ENCODE results near the gene TXLNA. TPM values are rescaled to one million over a fixed set of nuclear protein-coding genes. Genes with fewer than 3 reads are reported as not detected.
"Not testable (repeated sequence)": the region's sequence is repeated elsewhere in the genome, so short reads cannot be mapped to it uniquely, and the experiment has no call there.

TXLNA gene
- total and polyA plus RNA-seq, 2 experiments from 2014 or later: 15.2 to 52.1 TPM

DNA sequence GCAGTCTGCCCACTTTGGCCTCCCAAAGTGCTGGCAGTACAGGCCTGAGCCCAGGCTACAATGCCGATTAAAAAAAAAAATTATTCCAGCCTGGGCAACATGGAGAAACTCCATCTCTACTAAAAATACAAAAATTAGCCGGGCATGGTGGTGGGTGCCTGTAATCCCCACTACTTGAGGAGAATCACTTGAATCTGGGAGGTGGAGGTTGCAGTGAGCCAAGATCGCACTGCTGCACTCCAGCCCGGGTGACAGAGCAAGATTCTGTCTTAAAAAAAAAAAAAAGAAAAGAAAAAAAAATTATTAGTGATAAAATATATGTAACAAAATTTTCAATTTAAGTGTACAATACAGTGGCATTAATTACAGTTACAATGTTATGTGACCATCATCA is 36.2 kb upstream of the TXLNA start:
- not testable (repeated sequence) for H3K4me1 ChIP-seq (ENCODE audit: insufficient read depth); DNase-seq (ENCODE audit: low spot score); H3K4me3 Mint-ChIP-seq; H3K4me2 ChIP-seq; H2AFZ ChIP-seq; H3K4me1 Mint-ChIP-seq; H3K4me3 ChIP-seq; H3K27me3 Mint-ChIP-seq (ENCODE audit: insufficient read depth, low read depth, poor library complexity); H3F3A ChIP-seq (replicated peaks; ENCODE audit: low read depth); H3K27me3 ChIP-seq (ENCODE audit: insufficient read depth); ATAC-seq; H3K27ac Mint-ChIP-seq; H3K9me3 Mint-ChIP-seq; H3K9me2 ChIP-seq (ENCODE audit: insufficient read depth); H3K36me3 Mint-ChIP-seq (ENCODE audit: low read depth); H3K27ac ChIP-seq (ENCODE audit: low read depth); H3K36me3 ChIP-seq (ENCODE audit: insufficient read depth)
- peaks cover 69% of the 10 kb centered on the region for H4K20me1 ChIP-seq (replicated peaks; ENCODE audit: insufficient read depth)
- peaks cover 93% of the 10 kb centered on the region for H3K79me2 ChIP-seq (replicated peaks; ENCODE audit: insufficient read depth)

- no peaks in the 10 kb centered on the region for H3K4me1 ChIP-seq (ENCODE audit: insufficient read depth)
Observed at GRCh38 chr1:32144033-32144432, 35.4 kb upstream of the TXLNA start.

DNA sequence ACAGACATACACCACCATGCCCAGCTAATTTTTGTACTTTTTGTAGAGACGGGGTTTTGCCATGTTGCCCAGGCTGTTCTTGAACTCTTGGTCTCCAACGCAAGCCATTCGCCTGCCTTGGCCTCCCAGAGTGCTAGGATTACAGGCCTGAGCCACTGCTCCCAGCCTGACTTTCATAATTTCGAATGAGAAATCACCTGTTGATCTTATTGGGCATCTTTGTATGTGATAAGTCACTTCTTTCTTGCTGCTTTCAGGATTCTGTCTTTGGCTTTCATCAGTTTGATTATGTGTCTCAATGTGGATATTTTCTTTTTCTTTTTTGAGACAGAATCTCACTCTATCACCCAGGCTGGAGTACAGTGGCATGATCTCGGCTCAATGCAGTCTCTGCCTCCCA is 31.7 kb upstream of the TXLNA start:
- H3K79me2 ChIP-seq (replicated peaks; ENCODE audit: insufficient read depth): peaks cover 93% of the 10 kb centered on the region
- H3K4me3 ChIP-seq; H2AFZ ChIP-seq; H3K27me3 ChIP-seq (ENCODE audit: insufficient read depth); H3K36me3 ChIP-seq (ENCODE audit: insufficient read depth); ATAC-seq; H3K27ac Mint-ChIP-seq; H3K9me3 Mint-ChIP-seq; H3K4me1 Mint-ChIP-seq; H3F3A ChIP-seq (replicated peaks; ENCODE audit: low read depth); H3K4me1 ChIP-seq (ENCODE audit: insufficient read depth); DNase-seq (ENCODE audit: low spot score); H3K4me2 ChIP-seq; H3K9me2 ChIP-seq (ENCODE audit: insufficient read depth); H3K4me3 Mint-ChIP-seq; H3K27me3 Mint-ChIP-seq (ENCODE audit: insufficient read depth, low read depth, poor library complexity): not testable (repeated sequence)
- H4K20me1 ChIP-seq (replicated peaks; ENCODE audit: insufficient read depth): peaks cover 42% of the 10 kb centered on the region
- H3K36me3 Mint-ChIP-seq (ENCODE audit: low read depth): peaks cover 10% of the 10 kb centered on the region; the same call in 1 of the 3 replicates
- peak overlapping the region; percentile 26; the same call in 1 of the 2 replicates for H3K27ac ChIP-seq (ENCODE audit: low read depth)

More at GRCh38 chr1:32144033-32144432, 35.4 kb upstream of the TXLNA start:
- Mint-ChIP-seq H3K9me3 (no peaks in the 10 kb centered on the region), H3K4me1 (peaks cover 3% of the 10 kb centered on the region; the same call in 1 of the 3 replicates), H3K27me3 (ENCODE audit: insufficient read depth, low read depth, poor library complexity) (peaks cover 1% of the 10 kb centered on the region), H3K4me3 (no peak overlapping the region), H3K27ac (no peak overlapping the region), H3K36me3 (ENCODE audit: low read depth) (peaks cover 10% of the 10 kb centered on the region; the same call in 1 of the 3 replicates)
- ATAC-seq (no peak), DNase-seq (ENCODE audit: low spot score) (no peak)
- TF ChIP-seq EZH2 (IDR thresholded peaks at IDR 0.05; ENCODE audit: low read depth, unreplicated experiment) (no peak), ZNF114 (CRISPR knock-in tag; IDR thresholded peaks at IDR 0.05) (no peak), ETS1 (IDR thresholded peaks at IDR 0.05) (no peak)
- TF ChIP-seq, protein P1, sequence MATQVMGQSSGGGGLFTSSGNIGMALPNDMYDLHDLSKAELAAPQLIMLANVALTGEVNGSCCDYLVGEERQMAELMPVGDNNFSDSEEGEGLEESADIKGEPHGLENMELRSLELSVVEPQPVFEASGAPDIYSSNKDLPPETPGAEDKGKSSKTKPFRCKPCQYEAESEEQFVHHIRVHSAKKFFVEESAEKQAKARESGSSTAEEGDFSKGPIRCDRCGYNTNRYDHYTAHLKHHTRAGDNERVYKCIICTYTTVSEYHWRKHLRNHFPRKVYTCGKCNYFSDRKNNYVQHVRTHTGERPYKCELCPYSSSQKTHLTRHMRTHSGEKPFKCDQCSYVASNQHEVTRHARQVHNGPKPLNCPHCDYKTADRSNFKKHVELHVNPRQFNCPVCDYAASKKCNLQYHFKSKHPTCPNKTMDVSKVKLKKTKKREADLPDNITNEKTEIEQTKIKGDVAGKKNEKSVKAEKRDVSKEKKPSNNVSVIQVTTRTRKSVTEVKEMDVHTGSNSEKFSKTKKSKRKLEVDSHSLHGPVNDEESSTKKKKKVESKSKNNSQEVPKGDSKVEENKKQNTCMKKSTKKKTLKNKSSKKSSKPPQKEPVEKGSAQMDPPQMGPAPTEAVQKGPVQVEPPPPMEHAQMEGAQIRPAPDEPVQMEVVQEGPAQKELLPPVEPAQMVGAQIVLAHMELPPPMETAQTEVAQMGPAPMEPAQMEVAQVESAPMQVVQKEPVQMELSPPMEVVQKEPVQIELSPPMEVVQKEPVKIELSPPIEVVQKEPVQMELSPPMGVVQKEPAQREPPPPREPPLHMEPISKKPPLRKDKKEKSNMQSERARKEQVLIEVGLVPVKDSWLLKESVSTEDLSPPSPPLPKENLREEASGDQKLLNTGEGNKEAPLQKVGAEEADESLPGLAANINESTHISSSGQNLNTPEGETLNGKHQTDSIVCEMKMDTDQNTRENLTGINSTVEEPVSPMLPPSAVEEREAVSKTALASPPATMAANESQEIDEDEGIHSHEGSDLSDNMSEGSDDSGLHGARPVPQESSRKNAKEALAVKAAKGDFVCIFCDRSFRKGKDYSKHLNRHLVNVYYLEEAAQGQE (IDR thresholded peaks at IDR 0.05; ENCODE audit: unreplicated experiment): no peak
- Histone ChIP-seq H3K79me2 (replicated peaks; ENCODE audit: insufficient read depth) (peaks cover 93% of the 10 kb centered on the region), H3K4me2 (no peak overlapping the region), H3K27ac (ENCODE audit: low read depth) (no peak overlapping the region), H4K20me1 (replicated peaks; ENCODE audit: insufficient read depth) (peaks cover 62% of the 10 kb centered on the region), H3K36me3 (ENCODE audit: insufficient read depth) (no peaks in the 10 kb centered on the region), H3F3A (replicated peaks; ENCODE audit: low read depth) (0 out of 2 replicates have a peak, but pooled peaks cover 6% of the 10 kb centered on the region), H3K9me2 (ENCODE audit: insufficient read depth) (no peaks in the 10 kb centered on the region), H3K4me3 (no peak overlapping the region), H3K27me3 (ENCODE audit: insufficient read depth) (no peaks in the 10 kb centered on the region), H2AFZ (no peak overlapping the region)

Data from GM23338 (cell line).